Glutamatergic neuron (in vitro differentiated cells): ENCODE data around the gene UBB. TPM values are rescaled to one million over a fixed set of nuclear protein-coding genes. Genes with fewer than 3 reads are reported as not detected.
A peak's percentile ranks its signal among the peaks of the same experiment; 100 is the strongest.

ENCODE experiments used
- DNase-seq: peaks from one replicate; pipeline ENCODE4 v3.0.0; 2022
- H3K27ac Mint-ChIP-seq: one replicate; pipeline ENCODE4 v1.8.0; 2020; ENCODE audit warnings: mild to moderate bottlenecking, mixed read lengths, inconsistent platforms; ENCODE audit not compliant: unreplicated experiment
- H3K27me3 Mint-ChIP-seq: one replicate; pipeline ENCODE4 v1.8.0; 2020; ENCODE audit warnings: mild to moderate bottlenecking, moderate library complexity, mixed read lengths, inconsistent platforms; ENCODE audit not compliant: unreplicated experiment
- H3K36me3 Mint-ChIP-seq: one replicate; pipeline ENCODE4 v1.8.0; 2020; ENCODE audit warnings: mild to moderate bottlenecking, mixed read lengths, inconsistent platforms; ENCODE audit not compliant: unreplicated experiment
- H3K4me1 Mint-ChIP-seq: one replicate; pipeline ENCODE4 v1.8.0; 2020; ENCODE audit warnings: mild to moderate bottlenecking, low read depth, mixed read lengths, inconsistent platforms; ENCODE audit not compliant: unreplicated experiment
- H3K4me3 Mint-ChIP-seq: one replicate; pipeline ENCODE4 v1.8.0; 2020; ENCODE audit warnings: mild to moderate bottlenecking, mixed read lengths, inconsistent platforms; ENCODE audit not compliant: unreplicated experiment
- H3K9me3 Mint-ChIP-seq: one replicate; pipeline ENCODE4 v1.8.0; 2020; ENCODE audit warnings: mild to moderate bottlenecking, moderate library complexity, mixed read lengths, inconsistent platforms; ENCODE audit not compliant: unreplicated experiment
- total RNA-seq: library from RNA; stranded (reverse); fragmentation: NEBNext Ultra II Directional; extraction: Animal tissue kit (Norgen Biotek cat#: 25700); gene quantifications from one replicate; pipeline ENCODE4 v1.2.1, GENCODE V29; 2021; ENCODE audit not compliant: unreplicated experiment
- TF ChIP-seq, protein P1 (sequence below): fragments of 200-600 bp; sonication (generic); IDR thresholded peaks from one replicate; pipeline ENCODE4 v1.5.0; 2021; ENCODE audit not compliant: partially characterized antibody, unreplicated experiment

Gene UBB
- total RNA-seq, 1 donor from 2014 or later: 1,286 TPM

- TF ChIP-seq, protein P1, sequence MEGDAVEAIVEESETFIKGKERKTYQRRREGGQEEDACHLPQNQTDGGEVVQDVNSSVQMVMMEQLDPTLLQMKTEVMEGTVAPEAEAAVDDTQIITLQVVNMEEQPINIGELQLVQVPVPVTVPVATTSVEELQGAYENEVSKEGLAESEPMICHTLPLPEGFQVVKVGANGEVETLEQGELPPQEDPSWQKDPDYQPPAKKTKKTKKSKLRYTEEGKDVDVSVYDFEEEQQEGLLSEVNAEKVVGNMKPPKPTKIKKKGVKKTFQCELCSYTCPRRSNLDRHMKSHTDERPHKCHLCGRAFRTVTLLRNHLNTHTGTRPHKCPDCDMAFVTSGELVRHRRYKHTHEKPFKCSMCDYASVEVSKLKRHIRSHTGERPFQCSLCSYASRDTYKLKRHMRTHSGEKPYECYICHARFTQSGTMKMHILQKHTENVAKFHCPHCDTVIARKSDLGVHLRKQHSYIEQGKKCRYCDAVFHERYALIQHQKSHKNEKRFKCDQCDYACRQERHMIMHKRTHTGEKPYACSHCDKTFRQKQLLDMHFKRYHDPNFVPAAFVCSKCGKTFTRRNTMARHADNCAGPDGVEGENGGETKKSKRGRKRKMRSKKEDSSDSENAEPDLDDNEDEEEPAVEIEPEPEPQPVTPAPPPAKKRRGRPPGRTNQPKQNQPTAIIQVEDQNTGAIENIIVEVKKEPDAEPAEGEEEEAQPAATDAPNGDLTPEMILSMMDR: no peak
- DNase-seq: no peak
These were observed 26.3 kb upstream of the UBB start for GRCh38 chr17:16354585-16354984.

DNA sequence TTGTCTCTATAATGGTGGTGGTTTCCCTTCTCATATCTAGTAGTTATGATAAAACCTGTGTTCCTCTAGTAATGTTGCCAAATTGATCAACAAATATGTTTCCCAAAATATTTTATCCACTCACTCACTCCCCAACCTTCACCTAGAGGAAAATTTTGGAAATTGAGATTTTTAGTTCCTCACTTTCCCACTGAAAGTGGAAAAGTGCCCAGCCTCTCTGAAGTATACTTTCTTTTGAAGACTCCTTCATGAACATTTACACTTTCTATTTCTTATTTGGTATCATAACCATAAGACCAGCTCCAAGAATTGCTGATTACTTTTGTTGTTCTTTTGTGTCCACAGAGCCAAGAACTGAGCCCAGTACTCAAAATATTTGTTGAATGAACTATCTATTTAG, 22.5 kb upstream of the UBB start:
- peaks cover 5% of the 10 kb centered on the region for H3K9me3 Mint-ChIP-seq
- H3K36me3 Mint-ChIP-seq: no peaks in the 10 kb centered on the region
- peaks cover 9% of the 10 kb centered on the region for H3K27me3 Mint-ChIP-seq
- no peaks in the 10 kb centered on the region for H3K4me1 Mint-ChIP-seq
- H3K4me3 Mint-ChIP-seq: no peak overlapping the region
- TF ChIP-seq, protein P1: no peak
- DNase-seq: no peak
- H3K27ac Mint-ChIP-seq: no peak overlapping the region

More at GRCh38 chr17:16354585-16354984, 26.3 kb upstream of the UBB start:
- H3K36me3 Mint-ChIP-seq: no peaks in the 10 kb centered on the region
- peaks cover 5% of the 10 kb centered on the region for H3K4me1 Mint-ChIP-seq
- no peak overlapping the region for H3K27ac Mint-ChIP-seq
- H3K9me3 Mint-ChIP-seq: peaks cover 17% of the 10 kb centered on the region
- peak overlapping the region; percentile 75 for H3K4me3 Mint-ChIP-seq
- peaks cover 17% of the 10 kb centered on the region for H3K27me3 Mint-ChIP-seq

GRCh38 chr17:16361874-16362273, 19.0 kb upstream of the UBB start:
- no peaks in the 10 kb centered on the region for H3K27me3 Mint-ChIP-seq
- no peaks in the 10 kb centered on the region for H3K9me3 Mint-ChIP-seq
- H3K36me3 Mint-ChIP-seq: no peaks in the 10 kb centered on the region
- DNase-seq: no peak
- no peak overlapping the region for H3K4me3 Mint-ChIP-seq
- no peak overlapping the region for H3K27ac Mint-ChIP-seq
- TF ChIP-seq, protein P1: no peak
- H3K4me1 Mint-ChIP-seq: no peaks in the 10 kb centered on the region

- Mint-ChIP-seq H3K4me3 (no peak overlapping the region), H3K27me3 (no peaks in the 10 kb centered on the region), H3K36me3 (no peaks in the 10 kb centered on the region), H3K4me1 (no peaks in the 10 kb centered on the region), H3K9me3 (no peaks in the 10 kb centered on the region), H3K27ac (no peak overlapping the region)
- DNase-seq: peak; percentile 85
- TF ChIP-seq, protein P1: peak; percentile 94
These were observed 16.9 kb upstream of the UBB start for GRCh38 chr17:16363749-16364536.

GRCh38 chr17:16364625-16365024, 16.3 kb upstream of the UBB start:
- H3K27ac Mint-ChIP-seq: no peak overlapping the region
- no peaks in the 10 kb centered on the region for H3K36me3 Mint-ChIP-seq
- no peaks in the 10 kb centered on the region for H3K9me3 Mint-ChIP-seq
- no peaks in the 10 kb centered on the region for H3K27me3 Mint-ChIP-seq
- DNase-seq: no peak
- no peak overlapping the region for H3K4me3 Mint-ChIP-seq
- TF ChIP-seq, protein P1: no peak
- H3K4me1 Mint-ChIP-seq: no peaks in the 10 kb centered on the region
